Subcutaneous adipose tissue (tissue), 4 donors: Measurements from ENCODE around the gene DAB1. TPM values are rescaled to one million over a fixed set of nuclear protein-coding genes. Genes with fewer than 3 reads are reported as not detected.

ENCODE experiments used
- CTCF ChIP-seq: fragments of 450-650 bp; IDR thresholded peaks from one replicate; pipeline ENCODE4 v1.5.1; 2016; ENCODE audit warnings: low read depth, mild to moderate bottlenecking, control low read depth, antibody characterized with exemption, moderate library complexity
- total RNA-seq, 4 donors: library from RNA; depleted of rRNA; stranded (reverse); fragments of >200 nt; gene quantifications; one replicate each; pipeline ENCODE4 v1.1.0, GENCODE V29; 2016

The DAB1 gene
- total RNA-seq, 4 donors from 2014 or later = 0.22 to 0.98 (median 0.45) TPM

DNA sequence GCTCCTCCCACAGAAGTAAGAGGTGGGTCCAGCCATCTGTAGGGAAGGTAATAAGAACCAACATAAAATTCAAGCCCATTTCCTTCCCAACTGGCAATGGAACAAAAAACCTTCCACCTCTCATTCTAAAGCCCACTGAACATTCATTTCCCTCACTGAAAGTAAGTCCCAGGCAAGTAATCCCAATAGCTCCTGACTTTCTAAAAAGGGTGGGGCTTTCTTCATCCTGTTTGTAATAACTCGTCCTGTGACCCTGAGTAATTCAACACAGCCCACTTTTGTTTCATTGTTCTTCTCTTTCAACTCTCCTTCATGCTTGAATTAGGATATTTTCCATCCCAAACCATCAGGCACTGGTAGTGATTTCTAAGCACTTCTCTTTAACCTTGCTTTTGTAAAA is 74.9 kb downstream of the DAB1 start:
- no peak for TF ChIP-seq CTCF

DNA sequence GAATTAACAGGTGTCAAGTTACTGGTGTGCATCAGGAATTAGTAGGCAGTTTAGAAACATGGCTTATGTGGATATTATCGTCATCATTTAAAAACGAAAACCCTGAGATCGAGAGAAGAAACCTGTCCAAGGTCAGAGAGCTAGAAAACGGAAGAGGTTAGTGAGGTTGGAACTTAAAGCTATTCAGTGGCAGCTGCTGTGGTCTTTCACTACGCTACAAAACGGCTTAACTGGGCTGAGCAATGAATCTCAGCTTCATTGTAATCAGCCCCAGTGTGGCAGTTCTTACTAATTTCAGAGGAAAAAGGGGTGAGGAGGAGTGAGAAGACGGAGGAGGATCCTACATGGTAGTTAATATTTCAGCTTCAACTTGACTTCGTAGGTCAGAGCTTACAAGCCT is 77.9 kb downstream of the DAB1 start:
- TF ChIP-seq CTCF = no peak

DNA sequence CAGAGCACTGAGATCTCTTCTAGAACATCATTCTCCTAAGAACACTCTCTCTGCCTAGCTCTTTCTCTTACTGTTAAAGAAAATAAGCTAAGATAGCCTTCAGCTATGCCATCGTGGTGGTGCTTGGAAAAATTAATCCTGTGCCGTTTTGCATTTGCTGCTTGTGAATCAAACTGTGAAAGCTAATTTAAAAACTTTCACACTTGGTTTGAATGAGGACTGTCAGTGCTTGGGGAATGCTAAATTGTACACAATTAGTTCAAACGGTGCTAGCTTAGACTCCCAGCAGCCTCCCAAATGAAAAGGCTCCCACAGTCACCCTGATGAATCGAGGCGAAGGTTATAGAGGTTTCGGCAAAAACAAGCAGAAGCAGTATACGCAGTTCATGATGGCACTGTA is 79.6 kb downstream of the DAB1 start:
- TF ChIP-seq CTCF = no peak

GRCh38 chr1:57341721-57342120 is 82.1 kb downstream of the DAB1 start:
- TF ChIP-seq CTCF = no peak

GRCh38 chr1:57340334-57341070 is 83.4 kb downstream of the DAB1 start:
- no peak for TF ChIP-seq CTCF

DNA sequence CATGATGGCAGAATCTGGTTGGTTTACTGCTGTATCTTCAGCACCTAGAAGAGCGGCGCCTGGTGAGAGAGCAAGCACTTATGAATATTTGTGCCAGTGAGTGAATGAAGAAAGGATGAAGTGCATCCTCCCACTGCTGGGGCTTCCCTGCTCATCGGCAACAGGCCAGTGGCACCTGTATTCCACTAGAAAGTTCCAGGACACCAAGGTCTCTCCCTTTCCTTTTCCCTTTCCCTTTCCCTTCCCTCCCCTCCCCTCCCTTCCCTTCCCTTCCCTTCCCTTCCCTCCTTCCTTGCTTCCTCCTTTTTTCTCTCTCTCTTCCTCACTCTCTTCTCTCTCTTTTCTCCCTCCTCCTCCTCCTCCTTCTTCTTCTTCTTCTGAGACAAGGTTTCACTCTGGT is 86.2 kb downstream of the DAB1 start:
- no peak for TF ChIP-seq CTCF

- no peak for TF ChIP-seq CTCF
These were observed 87.1 kb downstream of the DAB1 start for GRCh38 chr1:57336793-57337192.
